Measurements from ENCODE around the gene NF1. TPM values are rescaled to one million over a fixed set of nuclear protein-coding genes. Genes with fewer than 3 reads are reported as not detected.

Gene NF1
- polyA plus RNA-seq, 2 of the 4 experiments (the other 2 are of a cell fraction): 15.9 to 73.2 TPM

- Histone ChIP-seq H3K9me3 (no peaks in the 10 kb centered on the region), H3K27ac (no peak overlapping the region), H3K4me3 (no peak overlapping the region), H3K4me2 (no peak overlapping the region), H3K4me1 (peaks cover 3% of the 10 kb centered on the region; the same call in 1 of the 3 replicates)
- DNase-seq (ENCODE audit: low read depth in 1 of 2, low spot score in 1 of 2) (no peak), FAIRE-seq (no peak), ATAC-seq (no peak)
- ChIA-PET CTCF (interaction anchor here (0.5 to 1.2 kb wide), 3 partner anchors 25 to 548 kb away, joined by 3 read pairs; no protein-coding TSS in a partner anchor), POLR2A (no interaction called here)
- WGBS (ENCODE audit: missing lambda C conversion rate): 87% methylated on average over 3 of the region's 3 CpGs
- TF ChIP-seq GATA3 (IDR thresholded peaks at IDR 0.05; ENCODE audit: borderline replicate concordance) (no peak), PHF8 (IDR thresholded peaks at IDR 0.05; ENCODE audit: borderline replicate concordance, low read depth) (no peak), JUNB (IDR thresholded peaks at IDR 0.05) (no peak), MAZ (IDR thresholded peaks at IDR 0.05; ENCODE audit: borderline replicate concordance, low read depth, low read length) (no peak), FOSB (CRISPR knock-in tag; IDR thresholded peaks at IDR 0.05) (no peak), ZFP36 (IDR thresholded peaks at IDR 0.05; ENCODE audit: borderline replicate concordance, partially characterized antibody) (no peak), TP53 (CRISPR knock-in tag; IDR thresholded peaks at IDR 0.05) (no peak), MYC (IDR thresholded peaks at IDR 0.05; ENCODE audit: borderline replicate concordance, low read length) (no peak), RNF2 (IDR thresholded peaks at IDR 0.05; ENCODE audit: borderline replicate concordance, low read depth) (no peak), EHMT2 (IDR thresholded peaks at IDR 0.05; ENCODE audit: low read depth) (no peak), EHF (CRISPR knock-in tag; IDR thresholded peaks at IDR 0.05) (no peak), ESRRA (IDR thresholded peaks at IDR 0.05; ENCODE audit: borderline replicate concordance, low read length) (no peak), HDAC2 (IDR thresholded peaks at IDR 0.05) (no peak), KDM1A (IDR thresholded peaks at IDR 0.05; ENCODE audit: low read depth) (no peak), CEBPB (IDR thresholded peaks at IDR 0.05) (no peak), POLR2AphosphoS2 (conservative IDR thresholded peaks at IDR 0.05; ENCODE audit: low read length) (no peak)
These were observed 199.5 kb downstream of the NF1 start for GRCh38 chr17:31294231-31294630.

DNA sequence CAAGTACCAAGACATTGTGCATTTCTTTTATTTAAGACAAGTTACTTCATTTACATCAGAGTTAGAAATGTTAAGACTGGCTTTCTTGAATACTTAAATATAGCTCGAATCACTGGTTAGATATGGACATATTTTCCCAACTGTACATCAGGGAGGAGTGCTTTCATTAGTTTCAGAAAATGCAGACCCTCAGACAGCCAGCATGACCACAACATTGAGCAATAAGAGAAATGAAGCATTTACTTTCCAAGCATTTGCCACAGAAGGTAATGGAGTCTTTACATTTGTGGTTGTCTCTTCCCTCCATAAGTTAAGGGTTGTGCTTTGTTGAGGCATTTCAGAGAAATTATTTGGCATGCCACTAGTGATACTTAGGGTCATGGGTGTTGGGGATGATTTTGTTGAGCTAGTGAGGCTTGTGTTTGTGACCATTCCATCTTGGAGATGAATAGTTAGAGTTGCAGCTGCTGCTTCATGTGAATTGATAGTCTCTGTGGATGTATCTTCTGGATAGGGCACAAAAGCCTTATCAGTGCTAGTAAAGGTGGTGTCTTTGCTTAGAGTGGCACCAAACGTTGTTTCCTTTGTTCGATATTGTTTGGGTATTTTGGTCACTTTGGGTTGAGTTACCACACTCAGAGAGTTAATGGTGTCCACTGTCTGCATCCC, 200.2 kb downstream of the NF1 start:
- DNase-seq (ENCODE audit: low read depth in 1 of 2, low spot score in 1 of 2) (no peak), FAIRE-seq (peak; percentile 43), ATAC-seq (no peak)
- WGBS (ENCODE audit: missing lambda C conversion rate): 89% methylated on average over 3 of the region's 3 CpGs
- no peak for TF ChIP-seq CHD4 (IDR thresholded peaks at IDR 0.05; ENCODE audit: borderline replicate concordance)
- no peak overlapping the region for H3K27ac ChIP-seq
- H3K4me3 ChIP-seq: no peak overlapping the region
- H3K4me2 ChIP-seq: no peak overlapping the region
- H3K4me1 ChIP-seq: peaks cover 7% of the 10 kb centered on the region
- H3K9me3 ChIP-seq: no peaks in the 10 kb centered on the region
- ChIA-PET POLR2A (interaction anchor here (0.6 kb wide), 1 partner anchor 23 kb away, joined by 3 read pairs; no protein-coding TSS in a partner anchor), CTCF (interaction anchor here (1.0 to 1.2 kb wide), 3 partner anchors 24 to 548 kb away, joined by 3 read pairs; no protein-coding TSS in a partner anchor)

DNA sequence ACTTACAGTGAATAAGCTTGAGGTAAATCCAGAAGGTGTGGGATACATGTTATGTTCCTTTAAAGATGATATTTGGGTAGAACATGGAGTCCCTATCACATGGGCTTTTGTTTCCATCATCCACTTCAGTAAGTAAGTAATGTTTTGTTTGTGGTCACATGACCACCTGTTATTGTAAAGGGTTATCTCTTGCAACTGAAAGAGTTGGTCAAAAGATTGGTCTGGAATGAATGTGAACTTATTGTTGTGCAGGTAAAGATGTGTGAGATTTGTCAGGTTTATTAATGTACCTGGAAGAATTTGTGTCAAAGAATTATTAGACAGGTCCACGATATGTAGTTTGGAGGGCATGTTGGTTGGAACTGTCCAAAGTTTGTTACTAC, 200.7 kb downstream of the NF1 start:
- TF ChIP-seq USF2 (IDR thresholded peaks at IDR 0.05) (peak; percentile 43; the same call in 1 of the 2 replicates), HOXB5 (CRISPR knock-in tag; IDR thresholded peaks at IDR 0.05) (no peak)
- Histone ChIP-seq H3K9me3 (no peaks in the 10 kb centered on the region), H3K4me2 (no peak overlapping the region), H3K4me1 (peaks cover 8% of the 10 kb centered on the region), H3K27ac (no peak overlapping the region), H3K4me3 (no peak overlapping the region)
- 87% methylated on average over 1 of the region's 1 CpG for WGBS (ENCODE audit: missing lambda C conversion rate)
- ChIA-PET CTCF (interaction anchor here (1.0 to 1.2 kb wide), 2 partner anchors 23 to 44 kb away, joined by 3 read pairs; no protein-coding TSS in a partner anchor), POLR2A (no interaction called here)
- FAIRE-seq: peak; percentile 67
- no peak; a peak in 1 of 6 replicates for ATAC-seq
- no peak for DNase-seq (ENCODE audit: low read depth in 1 of 2, low spot score in 1 of 2)

DNA sequence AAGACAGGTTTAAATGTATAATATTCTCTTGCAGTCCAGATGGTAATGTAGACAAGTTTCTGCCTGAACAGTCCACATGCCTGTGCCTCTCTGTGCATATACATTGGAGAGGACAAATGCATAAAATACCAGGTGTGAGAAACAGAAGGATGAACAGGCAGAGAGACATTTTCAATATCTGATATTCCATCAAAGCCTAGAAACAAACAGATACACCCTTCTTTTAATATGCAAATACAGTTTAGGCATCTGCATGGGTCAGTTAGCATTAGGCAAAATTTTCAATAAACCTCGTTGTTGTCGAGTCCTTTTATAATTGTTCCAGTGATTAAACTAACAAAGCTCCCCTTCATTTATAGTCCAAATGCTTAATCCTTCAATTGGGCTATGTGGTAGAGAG, 201.4 kb downstream of the NF1 start:
- 93% methylated on average over 2 of the region's 2 CpGs for WGBS (ENCODE audit: missing lambda C conversion rate)
- CTCF ChIA-PET: interaction anchor here (0.6 kb wide), 1 partner anchor 48 kb away, joined by 3 read pairs; no protein-coding TSS in a partner anchor
- FAIRE-seq: peak; percentile 54

More for the DNA sequence above, 201.4 kb downstream of the NF1 start:
- H3K27ac ChIP-seq: no peak overlapping the region
- ATAC-seq: 0 out of 6 replicates have a peak, but pooled peaks of 1 of the 2 experiments have one; percentile 34
- no peak overlapping the region for H3K4me2 ChIP-seq
- H3K9me3 ChIP-seq: no peaks in the 10 kb centered on the region
- POLR2A ChIA-PET: no interaction called here
- no peak overlapping the region for H3K4me3 ChIP-seq
- DNase-seq (ENCODE audit: low read depth in 1 of 2, low spot score in 1 of 2): no peak
- TF ChIP-seq JUN (IDR thresholded peaks at IDR 0.05) (no peak), HOXA7 (CRISPR knock-in tag; IDR thresholded peaks at IDR 0.05) (no peak), CBX8 (IDR thresholded peaks at IDR 0.05) (no peak), NFE2L2 (conservative IDR thresholded peaks at IDR 0.05; ENCODE audit: low read length) (no peak), HOXB5 (CRISPR knock-in tag; IDR thresholded peaks at IDR 0.05) (no peak), RARB (CRISPR knock-in tag; IDR thresholded peaks at IDR 0.05) (no peak), SREBF2 (IDR thresholded peaks at IDR 0.05) (no peak), BHLHE40 (IDR thresholded peaks at IDR 0.05; ENCODE audit: low read depth, low read length) (no peak), GATA3 (IDR thresholded peaks at IDR 0.05; ENCODE audit: borderline replicate concordance) (no peak)
- TF ChIP-seq, protein P1, sequence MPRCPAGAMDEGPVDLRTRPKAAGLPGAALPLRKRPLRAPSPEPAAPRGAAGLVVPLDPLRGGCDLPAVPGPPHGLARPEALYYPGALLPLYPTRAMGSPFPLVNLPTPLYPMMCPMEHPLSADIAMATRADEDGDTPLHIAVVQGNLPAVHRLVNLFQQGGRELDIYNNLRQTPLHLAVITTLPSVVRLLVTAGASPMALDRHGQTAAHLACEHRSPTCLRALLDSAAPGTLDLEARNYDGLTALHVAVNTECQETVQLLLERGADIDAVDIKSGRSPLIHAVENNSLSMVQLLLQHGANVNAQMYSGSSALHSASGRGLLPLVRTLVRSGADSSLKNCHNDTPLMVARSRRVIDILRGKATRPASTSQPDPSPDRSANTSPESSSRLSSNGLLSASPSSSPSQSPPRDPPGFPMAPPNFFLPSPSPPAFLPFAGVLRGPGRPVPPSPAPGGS (IDR thresholded peaks at IDR 0.05): no peak
- TF ChIP-seq, protein P2, sequence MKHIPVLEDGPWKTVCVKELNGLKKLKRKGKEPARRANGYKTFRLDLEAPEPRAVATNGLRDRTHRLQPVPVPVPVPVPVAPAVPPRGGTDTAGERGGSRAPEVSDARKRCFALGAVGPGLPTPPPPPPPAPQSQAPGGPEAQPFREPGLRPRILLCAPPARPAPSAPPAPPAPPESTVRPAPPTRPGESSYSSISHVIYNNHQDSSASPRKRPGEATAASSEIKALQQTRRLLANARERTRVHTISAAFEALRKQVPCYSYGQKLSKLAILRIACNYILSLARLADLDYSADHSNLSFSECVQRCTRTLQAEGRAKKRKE (CRISPR knock-in tag; IDR thresholded peaks at IDR 0.05; ENCODE audit: low read depth): no peak
- H3K4me1 ChIP-seq: peaks cover 8% of the 10 kb centered on the region
